Left forelimb (tissue), 1 donor: Measurements from ENCODE around the gene FAM81A.
"Not testable (repeated sequence)": the region's sequence is repeated elsewhere in the genome, so short reads cannot be mapped to it uniquely, and the experiment has no call there.

Source experiments
- DNase-seq: peaks from one replicate; pipeline ENCODE4 v3.0.0-alpha.2; 2018; ENCODE audit warnings: low spot score

Gene FAM81A

DNA sequence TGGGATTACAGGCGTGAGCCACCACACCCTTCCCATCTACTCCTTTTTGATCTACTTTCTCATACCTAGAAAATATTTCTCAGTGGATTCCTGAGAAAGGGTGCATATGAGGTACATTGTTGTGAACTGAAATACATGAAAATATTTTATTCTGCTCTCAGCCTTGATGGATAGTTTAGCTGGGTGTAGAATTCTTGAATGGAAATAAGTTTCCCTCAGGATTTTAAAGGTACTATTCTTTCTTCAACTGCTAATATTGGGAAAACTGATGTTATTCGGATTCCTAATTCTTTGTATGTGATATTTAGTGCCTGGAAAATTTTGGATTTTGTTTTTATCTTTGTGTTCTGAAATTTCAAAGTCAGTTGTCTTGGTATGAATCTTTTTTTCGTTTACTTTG is 9.1 kb upstream of the FAM81A start:
- DNase-seq: not testable (repeated sequence)

GRCh38 chr15:59432389-59432788 is 5.6 kb upstream of the FAM81A start:
- no peak for DNase-seq

GRCh38 chr15:59434481-59434880 is 3.5 kb upstream of the FAM81A start:
- no peak for DNase-seq

DNA sequence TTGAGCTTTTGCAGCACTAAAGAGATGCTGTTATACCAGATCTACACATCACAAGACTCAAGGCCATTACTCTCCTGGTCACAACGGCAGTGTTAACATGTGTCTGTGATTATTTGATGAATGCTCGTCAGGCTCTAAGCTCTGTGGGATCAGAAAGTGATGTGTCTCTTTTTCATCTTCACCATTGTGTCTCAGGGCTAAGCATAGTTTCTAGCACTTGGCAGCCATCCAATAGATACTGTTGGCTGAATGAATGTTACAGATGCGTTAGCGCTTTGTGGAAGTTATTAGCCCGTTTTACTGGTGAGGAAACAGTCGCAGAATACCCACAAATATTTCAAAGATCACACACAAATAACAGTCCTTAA is 1.2 kb upstream of the FAM81A start:
- DNase-seq: no peak

DNA sequence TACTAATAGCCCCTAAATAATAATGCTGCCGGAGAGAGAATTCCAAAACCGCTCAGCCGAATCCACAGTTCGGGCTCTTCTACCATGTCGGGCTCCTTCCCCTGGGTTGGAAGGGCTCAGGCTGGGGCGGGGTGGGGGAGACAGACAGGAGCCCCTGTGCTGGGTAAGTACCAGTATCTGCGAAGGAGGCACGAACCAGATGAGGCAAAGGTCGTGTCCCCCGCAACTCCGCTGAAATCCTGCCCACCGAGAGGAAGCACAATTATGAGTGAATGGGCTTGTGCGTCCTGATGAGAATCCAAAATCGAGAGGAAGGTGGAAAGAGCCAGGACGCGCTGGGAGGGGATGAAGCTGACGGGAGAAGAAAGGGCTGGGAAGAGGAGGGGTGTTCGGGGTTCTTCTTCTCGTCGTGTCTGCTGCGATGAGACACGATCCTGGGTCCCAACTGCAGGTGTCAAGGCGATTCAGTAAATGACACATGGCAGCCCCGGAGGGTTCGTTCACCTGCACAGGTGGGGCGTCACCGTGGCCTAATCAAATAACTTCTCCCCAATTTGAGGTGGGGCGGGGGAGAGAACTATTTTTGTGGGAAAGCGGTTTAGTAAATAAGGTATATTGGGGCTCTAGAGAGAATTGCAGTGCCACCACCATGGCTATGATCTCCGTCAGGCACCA is 707 bp upstream of the FAM81A start:
- DNase-seq: no peak

DNA sequence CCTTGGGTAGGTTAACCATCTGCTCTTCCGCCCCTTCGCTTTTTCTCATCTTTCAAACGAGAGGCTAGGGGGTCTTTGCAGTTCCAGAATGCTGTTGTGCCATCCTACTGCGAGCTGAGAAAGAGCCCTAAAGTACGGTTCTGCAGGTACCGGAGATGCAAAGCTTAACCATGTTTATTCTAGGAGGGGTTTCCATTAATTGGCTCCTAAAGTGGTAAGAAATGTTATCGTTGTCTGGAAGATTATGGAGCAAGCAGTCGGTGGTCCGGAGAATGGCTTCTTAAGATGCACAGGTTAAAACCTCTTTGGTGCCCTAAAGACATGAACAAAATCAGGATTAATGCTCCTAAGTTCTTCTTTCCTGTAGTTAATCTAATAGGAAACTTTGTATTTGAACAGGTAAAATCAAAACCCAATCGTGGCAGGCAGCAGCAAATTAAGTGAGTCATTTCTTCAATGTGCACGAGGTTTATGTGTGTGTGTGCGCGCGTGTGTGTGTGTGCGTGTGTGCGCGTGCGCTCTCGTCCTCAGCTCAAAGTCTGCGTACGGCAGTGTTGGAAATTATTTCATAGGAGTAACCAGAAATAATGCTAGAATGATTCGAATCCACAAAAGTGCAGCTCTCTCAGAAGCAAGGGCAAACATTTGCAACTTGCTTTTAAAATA is 772 bp downstream of the FAM81A start:
- DNase-seq: no peak

GRCh38 chr15:59439576-59439975 is 1.6 kb downstream of the FAM81A start:
- no peak for DNase-seq

GRCh38 chr15:59443341-59444072 is 5.5 kb downstream of the FAM81A start:
- DNase-seq: no peak

- DNase-seq: no peak
Measured at GRCh38 chr15:59444081-59444835, 6.3 kb downstream of the FAM81A start.

- no peak for DNase-seq
Measured at GRCh38 chr15:59444980-59445545, 7.1 kb downstream of the FAM81A start.

DNA sequence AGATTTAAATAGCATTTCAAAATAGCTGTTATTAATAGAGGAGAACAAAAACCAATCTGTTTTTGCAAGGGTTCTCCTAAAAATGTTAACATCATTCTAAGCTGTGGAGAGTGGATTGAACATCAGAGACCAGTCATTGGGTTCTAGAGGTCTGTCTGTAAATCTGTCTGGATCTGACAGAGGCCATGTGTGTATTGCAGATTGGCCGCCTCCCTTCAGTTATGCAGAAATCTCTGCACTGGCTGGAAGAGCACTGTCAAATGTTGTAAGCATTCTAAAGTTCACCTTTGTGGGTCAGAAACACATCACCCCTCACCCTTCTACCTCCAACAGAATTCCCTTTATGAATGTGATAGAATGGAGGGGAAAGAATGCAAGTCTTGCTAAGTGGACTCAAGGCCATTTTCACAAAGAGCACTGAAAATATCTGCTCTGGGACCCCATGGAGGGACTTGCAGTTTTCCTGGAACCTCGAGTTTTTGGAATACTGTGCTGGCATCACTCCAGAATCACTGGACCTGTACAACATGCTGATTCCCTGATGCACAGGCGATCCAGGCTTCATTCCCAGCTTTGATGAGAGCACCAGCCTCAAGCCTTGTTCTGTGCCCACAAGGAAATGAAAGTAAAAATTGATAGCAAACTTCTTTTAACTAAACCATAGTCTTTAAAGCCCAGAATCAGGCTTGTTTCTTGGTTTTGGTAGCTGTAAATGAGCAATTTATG is 8.4 kb downstream of the FAM81A start:
- DNase-seq: no peak

DNA sequence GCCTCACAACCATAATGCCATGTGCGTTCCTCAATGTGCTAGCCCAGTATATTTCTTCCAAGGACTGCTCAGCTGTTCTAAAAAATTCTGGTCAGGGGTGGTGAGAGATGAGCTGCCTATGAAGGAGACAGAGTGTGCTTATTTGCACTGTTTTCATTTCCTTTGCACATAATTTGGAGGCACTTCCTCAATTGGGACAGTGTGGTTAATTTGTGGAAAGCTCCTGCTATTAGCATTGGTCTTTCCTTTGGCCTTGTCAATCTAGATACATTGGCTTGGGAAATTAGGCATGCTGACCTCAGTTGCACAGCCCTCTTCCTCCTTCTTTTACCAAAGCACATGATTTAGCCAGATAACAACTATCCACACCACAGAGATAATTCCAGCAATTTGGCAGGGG is 9.4 kb downstream of the FAM81A start:
- no peak for DNase-seq

DNA sequence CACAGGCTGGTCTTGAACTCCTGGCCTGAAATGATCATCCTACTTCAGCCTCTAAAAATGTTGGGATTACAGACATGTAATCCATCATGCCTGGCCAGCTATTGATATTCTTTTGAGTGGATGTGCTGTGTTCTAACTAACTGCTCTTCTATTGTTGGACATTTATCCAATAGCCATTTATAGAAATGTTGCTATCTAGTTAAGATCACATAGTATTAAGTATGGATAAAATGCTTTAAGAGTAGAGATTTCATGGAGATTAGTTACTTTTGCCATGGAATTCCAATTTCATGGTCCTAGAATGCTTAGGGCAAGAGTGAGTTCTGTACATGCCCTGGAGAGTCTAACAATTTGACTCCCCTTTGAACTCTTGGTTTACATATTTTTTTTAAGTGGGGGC is 10.9 kb downstream of the FAM81A start:
- DNase-seq: no peak

DNA sequence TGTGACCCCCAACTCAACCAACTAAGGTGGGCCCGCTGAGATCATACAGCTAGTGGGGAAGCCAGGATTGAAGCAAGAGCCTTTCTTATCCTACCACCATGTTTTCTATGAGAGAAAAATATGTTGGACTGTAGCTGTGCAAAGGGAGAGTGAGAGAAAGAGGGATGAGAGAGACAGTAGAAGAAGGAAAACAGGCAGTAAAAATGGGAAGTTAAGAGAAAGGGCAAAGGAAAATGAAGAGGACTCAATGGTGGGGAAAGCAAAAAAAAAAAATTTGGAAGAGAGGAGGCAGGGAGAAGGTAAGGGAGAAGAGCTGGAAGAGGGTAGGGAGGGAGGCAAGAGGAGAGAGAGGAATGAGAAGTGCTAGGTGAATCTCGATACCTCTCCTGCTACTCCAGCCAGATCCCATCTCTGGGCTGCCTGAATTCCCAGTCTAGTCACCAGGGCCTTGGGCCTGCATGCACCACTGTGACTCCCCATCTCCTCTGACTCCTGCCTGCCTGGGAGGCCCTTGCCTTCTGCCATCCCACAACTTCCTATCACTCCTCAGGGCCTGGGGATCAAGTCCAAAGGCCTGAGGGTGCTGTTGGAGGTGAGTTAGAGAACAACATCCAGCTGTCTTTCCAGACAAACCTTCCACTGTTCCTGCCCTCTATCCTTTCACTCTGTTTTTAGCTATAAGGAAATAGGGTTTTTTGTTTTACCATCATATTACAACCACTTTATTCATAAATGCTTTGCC is 15.7 kb downstream of the FAM81A start:
- DNase-seq: no peak

GRCh38 chr15:59456114-59456513 is 18.1 kb downstream of the FAM81A start:
- no peak for DNase-seq

GRCh38 chr15:59457103-59457502 is 19.1 kb downstream of the FAM81A start:
- DNase-seq: no peak

DNA sequence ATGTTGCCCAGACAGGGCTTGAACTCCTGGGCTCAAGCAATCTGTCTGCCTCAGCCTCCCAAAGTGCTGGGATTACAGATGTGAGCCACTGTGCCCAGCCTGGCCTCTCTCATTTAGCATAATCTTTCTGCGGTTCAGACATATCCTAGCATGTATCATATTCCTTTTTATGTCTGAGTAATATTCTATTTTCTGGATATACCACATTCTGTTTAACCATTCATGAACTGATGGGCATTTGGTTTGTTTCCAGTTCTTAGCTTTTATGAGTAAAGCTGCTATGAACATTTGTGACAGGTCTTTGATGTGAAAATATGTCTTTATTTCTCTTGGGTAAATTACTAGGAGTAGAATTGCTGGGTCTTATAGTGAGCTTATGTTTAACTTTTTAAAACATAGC is 23.5 kb downstream of the FAM81A start:
- DNase-seq: no peak

DNA sequence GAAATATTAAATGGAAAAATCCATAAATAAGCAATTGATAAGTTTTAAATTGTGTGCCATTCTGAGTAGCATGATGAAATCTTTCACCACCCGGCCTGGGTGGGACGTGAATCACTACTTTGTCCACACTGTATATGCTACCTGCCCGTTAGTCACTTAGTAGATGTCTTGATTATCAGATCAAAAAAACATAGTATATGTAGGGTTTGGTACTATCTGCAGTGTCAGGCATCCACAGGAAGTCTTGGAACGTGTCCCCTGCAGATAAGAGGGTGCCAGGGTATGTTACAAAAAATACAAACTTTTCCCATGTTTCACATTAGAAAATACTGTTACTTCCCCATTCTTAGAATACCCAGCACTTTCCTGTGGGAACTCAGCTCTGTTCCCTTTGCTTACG is 35.2 kb downstream of the FAM81A start:
- no peak for DNase-seq

DNA sequence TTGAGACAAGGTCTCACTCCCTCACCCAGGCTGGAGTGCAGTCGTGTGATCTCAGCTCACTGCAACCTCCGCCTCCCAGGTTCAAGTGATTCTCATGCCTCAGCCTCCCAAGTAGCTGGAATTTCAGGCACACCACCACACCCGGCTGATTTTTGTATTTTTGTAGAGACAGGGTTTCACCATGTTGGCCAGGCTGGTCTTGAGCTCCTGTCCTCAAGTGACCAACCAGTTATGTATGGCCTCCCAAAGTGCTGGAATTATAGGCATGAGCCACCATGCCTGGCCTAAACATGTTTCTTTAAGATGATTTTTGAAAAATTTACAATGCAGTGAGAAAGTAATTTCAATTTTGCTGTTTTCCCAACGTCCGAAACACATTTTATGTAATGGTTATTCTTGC is 37.2 kb downstream of the FAM81A start:
- DNase-seq: not testable (repeated sequence)

- DNase-seq: no peak
Measured at GRCh38 chr15:59484399-59484798, 46.4 kb downstream of the FAM81A start.

DNA sequence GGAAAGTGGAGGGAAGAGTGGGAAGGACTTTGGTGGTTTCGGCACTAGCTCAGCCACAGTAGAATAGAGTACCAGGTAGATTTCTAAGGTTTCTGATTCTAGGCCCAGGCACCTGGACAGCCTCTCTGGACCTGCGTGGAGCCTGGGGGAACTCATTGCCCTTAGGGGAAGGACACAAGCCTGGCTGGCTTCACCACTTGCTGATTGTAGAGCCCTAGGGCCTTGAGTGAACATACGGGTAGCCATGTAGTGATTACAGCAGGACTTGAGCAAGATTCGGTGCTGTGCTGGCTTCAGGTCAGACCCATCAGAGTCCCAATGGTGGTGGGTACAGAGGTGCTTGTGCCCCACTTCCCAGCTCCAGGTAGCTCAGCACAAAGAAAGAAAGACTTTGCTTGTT is 47.0 kb downstream of the FAM81A start:
- no peak for DNase-seq
